Mesothelial cell of epicardium (in vitro differentiated cells): Measurements from ENCODE around the gene GRM1. TPM values are rescaled to one million over a fixed set of nuclear protein-coding genes. Genes with fewer than 3 reads are reported as not detected.

ENCODE experiments used
- DNase-seq, 2 experiments: peaks; one replicate each; pipeline ENCODE4 v3.0.0; 2021; ENCODE audit warnings: low spot score in 2 of 2; ENCODE audit not compliant: unreplicated experiment in 2 of 2
- H3K27ac Mint-ChIP-seq: 2 replicates; pipeline ENCODE4 v1.8.0; 2021; ENCODE audit warnings: mixed read lengths
- H3K27me3 Mint-ChIP-seq: 2 replicates; pipeline ENCODE4 v1.8.0; 2021; ENCODE audit warnings: low read depth, mixed read lengths
- H3K36me3 Mint-ChIP-seq: 2 replicates; pipeline ENCODE4 v1.8.0; 2021; ENCODE audit warnings: mixed read lengths
- H3K4me1 Mint-ChIP-seq: 2 replicates; pipeline ENCODE4 v1.8.0; 2021; ENCODE audit warnings: mixed read lengths
- H3K4me3 Mint-ChIP-seq: 2 replicates; pipeline ENCODE4 v1.8.0; 2021; ENCODE audit warnings: mild to moderate bottlenecking, moderate library complexity, mixed read lengths
- H3K9me3 Mint-ChIP-seq: 2 replicates; pipeline ENCODE4 v1.8.0; 2021; ENCODE audit warnings: mixed read lengths
- CTCF ChIP-seq: fragments of 200-600 bp; sonication (generic); IDR thresholded peaks from one replicate; pipeline ENCODE4 v1.5.0; 2021; ENCODE audit warnings: antibody characterized with exemption; ENCODE audit not compliant: unreplicated experiment
- total RNA-seq: library from RNA; stranded (reverse); gene quantifications from 3 replicates; pipeline ENCODE4 v1.2.1, GENCODE V29; 2021

The GRM1 gene
- total RNA-seq, 1 donor from 2014 or later: 0.16 TPM

GRCh38 chr6:146041282-146041681 is 12.4 kb downstream of the GRM1 start:
- Mint-ChIP-seq H3K4me1 (no peaks in the 10 kb centered on the region), H3K9me3 (peaks cover 21% of the 10 kb centered on the region), H3K27ac (no peak overlapping the region), H3K4me3 (no peak overlapping the region), H3K27me3 (peaks cover 13% of the 10 kb centered on the region), H3K36me3 (no peaks in the 10 kb centered on the region)
- no peak for DNase-seq
- no peak for TF ChIP-seq CTCF

DNA sequence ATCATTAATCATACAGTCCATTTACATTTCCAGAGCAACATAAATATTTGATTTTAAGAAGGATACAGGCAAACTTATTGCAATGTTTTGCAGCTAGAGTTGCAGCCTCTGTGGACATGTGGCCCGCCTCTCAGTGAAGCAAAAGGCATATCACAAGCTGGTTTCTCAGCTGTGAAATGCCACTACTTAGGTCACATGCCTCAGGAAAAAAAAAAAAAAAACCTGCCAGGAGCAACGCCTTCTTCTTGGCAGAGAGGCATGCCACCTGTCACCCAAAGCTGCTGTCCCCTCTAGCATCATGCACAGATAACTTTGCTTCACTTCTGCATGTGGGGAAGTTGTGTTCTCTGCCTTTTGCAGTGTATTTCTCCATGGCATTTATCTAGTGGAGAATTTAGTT is 18.5 kb downstream of the GRM1 start:
- H3K27me3 Mint-ChIP-seq: peaks cover 24% of the 10 kb centered on the region
- H3K9me3 Mint-ChIP-seq: peaks cover 4% of the 10 kb centered on the region
- H3K36me3 Mint-ChIP-seq: no peaks in the 10 kb centered on the region
- no peak for DNase-seq
- no peak for TF ChIP-seq CTCF
- no peak overlapping the region for H3K4me3 Mint-ChIP-seq
- no peaks in the 10 kb centered on the region for H3K4me1 Mint-ChIP-seq
- H3K27ac Mint-ChIP-seq: no peak overlapping the region

DNA sequence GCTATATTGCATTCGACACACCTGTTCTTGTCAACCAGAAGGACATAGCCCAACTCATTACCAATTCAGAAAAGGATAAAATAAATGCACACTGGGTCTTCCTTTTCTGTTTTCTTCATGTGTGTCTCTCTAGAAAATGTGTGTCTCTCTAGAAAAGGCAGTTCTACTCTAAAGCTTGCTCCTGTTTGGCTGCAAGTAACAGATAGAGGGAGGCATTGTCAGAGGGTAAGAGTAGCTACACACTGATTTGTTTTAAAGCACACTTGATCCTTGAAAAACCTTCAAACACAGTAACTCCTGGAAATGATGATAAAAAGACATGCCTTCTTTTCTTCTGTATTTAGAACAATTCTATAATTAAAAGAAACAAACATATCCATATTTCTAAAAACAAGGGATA is 21.3 kb downstream of the GRM1 start:
- TF ChIP-seq CTCF: no peak
- peaks cover 26% of the 10 kb centered on the region for H3K27me3 Mint-ChIP-seq
- no peak for DNase-seq
- no peaks in the 10 kb centered on the region for H3K36me3 Mint-ChIP-seq
- H3K27ac Mint-ChIP-seq: no peak overlapping the region
- H3K4me1 Mint-ChIP-seq: no peaks in the 10 kb centered on the region
- no peak overlapping the region for H3K4me3 Mint-ChIP-seq
- H3K9me3 Mint-ChIP-seq: peaks cover 4% of the 10 kb centered on the region

- TF ChIP-seq CTCF: no peak
- peaks cover 22% of the 10 kb centered on the region for H3K9me3 Mint-ChIP-seq
- no peaks in the 10 kb centered on the region for H3K36me3 Mint-ChIP-seq
- H3K27ac Mint-ChIP-seq: no peak overlapping the region
- no peaks in the 10 kb centered on the region for H3K4me1 Mint-ChIP-seq
- H3K4me3 Mint-ChIP-seq: no peak overlapping the region
- no peak for DNase-seq
- peaks cover 10% of the 10 kb centered on the region for H3K27me3 Mint-ChIP-seq
Observed at GRCh38 chr6:146056506-146056905, 27.6 kb downstream of the GRM1 start.

- peaks cover 5% of the 10 kb centered on the region for H3K27me3 Mint-ChIP-seq
- no peak for DNase-seq
- H3K4me1 Mint-ChIP-seq: no peaks in the 10 kb centered on the region
- TF ChIP-seq CTCF: no peak
- no peaks in the 10 kb centered on the region for H3K36me3 Mint-ChIP-seq
- H3K27ac Mint-ChIP-seq: no peak overlapping the region
- H3K9me3 Mint-ChIP-seq: peaks cover 3% of the 10 kb centered on the region
- H3K4me3 Mint-ChIP-seq: no peak overlapping the region
Observed at GRCh38 chr6:146065690-146066089, 36.8 kb downstream of the GRM1 start.

DNA sequence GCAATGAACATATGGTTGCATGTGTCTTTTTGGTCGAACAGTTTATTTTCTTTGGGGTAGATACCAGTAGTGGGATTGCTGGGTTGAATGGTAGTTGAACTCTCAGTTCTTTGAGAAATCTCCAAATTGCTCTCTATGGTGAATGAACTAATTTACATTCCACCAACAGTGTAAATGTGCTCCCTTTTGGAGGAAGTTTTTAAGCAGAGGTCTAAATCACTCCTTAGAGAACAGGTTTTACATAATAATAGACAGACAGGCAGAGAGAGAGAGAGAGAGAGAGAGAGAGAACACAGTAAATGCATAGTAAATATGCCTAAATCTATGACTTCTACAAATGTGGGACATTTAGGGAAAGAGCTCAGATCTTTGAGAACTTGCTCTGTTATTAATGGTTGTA is 37.6 kb downstream of the GRM1 start:
- Mint-ChIP-seq H3K27ac (no peak overlapping the region), H3K27me3 (peaks cover 5% of the 10 kb centered on the region), H3K4me3 (no peak overlapping the region), H3K36me3 (no peaks in the 10 kb centered on the region), H3K9me3 (no peaks in the 10 kb centered on the region), H3K4me1 (no peaks in the 10 kb centered on the region)
- no peak for DNase-seq
- TF ChIP-seq CTCF: no peak
